Adrenal gland (tissue), 12 donors: ENCODE results near the gene SLC39A7. TPM values are rescaled to one million over a fixed set of nuclear protein-coding genes. Genes with fewer than 3 reads are reported as not detected.

ENCODE experiments used
- DNase-seq, 7 donors: peaks; one replicate each; pipeline ENCODE4 v3.0.0-alpha.2; 2019 to 2020
- H3K27ac ChIP-seq, 5 donors: fragments of 200-600 bp; sonication (generic) in 4 of 5; 1 replicate in 3 of 5; 2 replicates in 2 of 5; pipeline versions ENCODE4 v1.5.1 to v1.8.0; 2016 to 2020; ENCODE audit warnings: mild to moderate bottlenecking in 1 of 5
- H3K27me3 ChIP-seq: fragments of 200-600 bp; 2 replicates; pipeline ENCODE4 v1.8.0; 2021
- H3K36me3 ChIP-seq, 2 donors: fragments of 200-600 bp; replicated peaks in 1 of 2; 1 replicate in 1 of 2; 2 replicates in 1 of 2; pipeline versions ENCODE4 v1.5.1 to v1.8.0; 2018 to 2022
- H3K4me1 ChIP-seq, 2 donors: fragments of 200-600 bp; replicated peaks in 1 of 2; 1 replicate in 1 of 2; 2 replicates in 1 of 2; pipeline versions ENCODE4 v1.5.1 to v1.8.0; 2018 to 2021
- H3K4me3 ChIP-seq, 4 donors: fragments of 200-600 bp; sonication (generic) in 3 of 4; one replicate each; pipeline ENCODE4 v1.5.1; 2016 to 2018
- H3K9me3 ChIP-seq, 3 donors: fragments of 200-600 bp; sonication (generic) in 1 of 3; replicated peaks in 1 of 3; 1 replicate in 2 of 3; 2 replicates in 1 of 3; pipeline versions ENCODE4 v1.5.1 to v1.8.0; 2016 to 2021
- CTCF ChIP-seq, 6 experiments: fragments of 450-650 bp in 4 of 6; fragments of 200-600 bp in 2 of 6; sonication (generic) in 1 of 6; IDR thresholded peaks; 1 replicate in 5 of 6; 2 replicates in 1 of 6; pipeline versions ENCODE4 v1.5.1 to v1.8.0; 2016 to 2021; ENCODE audit warnings: antibody characterized with exemption in 6 of 6, mild to moderate bottlenecking in 2 of 6, moderate library complexity in 1 of 6
- POLR2A ChIP-seq, 2 donors: fragments of 450-650 bp; IDR thresholded peaks; one replicate each; pipeline ENCODE4 v1.6.1; 2017; ENCODE audit warnings: antibody characterized with exemption in 2 of 2, mild to moderate bottlenecking in 2 of 2, moderate library complexity in 1 of 2
- WGBS, 4 donors: extraction: QIAGEN DNeasy Blood & Tissue Kit in 2 of 4; methylation state at CpG; one replicate each; pipeline versions ENCODE4 v1.1.5 to v1.1.7; 2013 to 2017; 5-methylcytosine and 5-hydroxymethylcytosine counted together
- intact Hi-C, 2 donors: fragments of 100-400 bp; cut with DNase I; formaldehyde crosslinking; loops; one replicate each; pipeline versions ENCODE4 v1.14.1 to v1.15.0; 2022 to 2023
- polyA plus RNA-seq, 3 donors: library from polyadenylated mRNA; stranded (reverse); fragments of 200-250 nt in 2 of 3; fragments of 350-450 nt in 1 of 3; fragmentation: Illumina TruSeq in 1 of 3; extraction: RNeasy Lipid Tissue Mini Kit (QIAGEN cat#74804) in 1 of 3; gene quantifications; one replicate each; pipeline ENCODE4 v1.2.3, GENCODE V29; 2013 to 2014
- total RNA-seq, 9 donors: library from RNA; depleted of rRNA in 4 of 9; stranded (reverse); fragments of >200 nt in 4 of 9; fragments of 120-200 nt in 1 of 9; fragmentation: NEBNext Ultra II Directional in 1 of 9; extraction: Animal tissue kit (Norgen Biotek cat#: 25700) in 1 of 9; gene quantifications; one replicate each; pipeline versions ENCODE4 v1.1.0 to v1.2.4, GENCODE V29; 2013 to 2023
- donor health status: healthy with polysubstance abuse.
- donor health status: Bipolar disorder and iron deficiency.
- donor health status: DM: yes; HTN: yes; CAD: no.
- donor health status: DM: no; HTN: no; CAD: no.
- donor health status: DM: no; HTN: no; CAD: no.
- donor health status: DM: yes; HTN: yes; CAD: no.

Gene SLC39A7
- total and polyA plus RNA-seq, 12 donors, result 44.4 to 239 (median 111) TPM

DNA sequence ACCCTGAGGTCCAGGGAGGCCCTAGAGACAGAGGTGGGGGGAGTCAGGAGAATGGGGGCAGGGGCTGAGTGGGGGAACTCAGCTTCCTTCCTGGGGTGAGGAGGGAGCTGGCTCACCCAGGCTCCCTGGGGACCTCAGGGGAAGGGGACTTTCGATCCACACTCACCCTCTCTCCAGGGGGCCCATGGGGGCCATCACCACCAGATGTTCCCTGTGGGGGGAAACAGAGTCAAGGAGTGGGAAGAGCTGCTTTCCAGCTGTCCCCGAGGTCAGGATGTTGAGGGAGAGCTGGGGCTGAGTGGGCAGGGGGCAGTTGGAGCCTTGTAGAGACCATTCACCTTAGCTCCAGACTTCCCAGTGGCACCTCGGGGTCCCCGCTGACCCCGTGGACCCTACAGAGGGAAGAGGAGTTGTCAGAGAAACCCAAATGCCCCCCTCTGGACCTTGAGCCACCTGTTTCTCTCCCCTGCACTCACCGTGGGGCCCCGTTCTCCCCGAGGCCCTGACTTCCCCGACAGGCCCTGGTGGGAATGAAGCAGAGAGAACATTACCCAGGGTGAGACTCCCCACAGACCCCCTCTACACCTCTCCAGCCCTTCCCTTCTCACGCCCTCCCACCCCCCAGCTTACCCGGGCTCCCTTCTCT lies 27.0 kb upstream of the SLC39A7 start:
- TF ChIP-seq POLR2A (IDR thresholded peaks at IDR 0.05) (no peak), CTCF (IDR thresholded peaks at IDR 0.05) (no peak)
- DNase-seq, result no peak
- intact Hi-C loops, result no loop called here

GRCh38 chr6:33174784-33175183 lies 25.9 kb upstream of the SLC39A7 start:
- intact Hi-C loops, result loop anchor here in 1 of 2 donors (5.0 kb wide), 1 partner anchor 58 kb away; no protein-coding TSS in a partner anchor
- TF ChIP-seq CTCF (IDR thresholded peaks at IDR 0.05), result no peak
- no peak for TF ChIP-seq POLR2A (IDR thresholded peaks at IDR 0.05)
- no peaks in the 10 kb centered on the region for H3K36me3 ChIP-seq
- no peaks in the 10 kb centered on the region for H3K27me3 ChIP-seq
- H3K27ac ChIP-seq, result no peak overlapping the region
- H3K4me1 ChIP-seq, result no peaks in the 10 kb centered on the region
- no peak for DNase-seq
- no peak overlapping the region for H3K4me3 ChIP-seq
- 73 to 93% (median 89%) methylated on average over 4 of the region's 4 CpGs for WGBS, 4 donors
- no peaks in the 10 kb centered on the region for H3K9me3 ChIP-seq

More for the DNA sequence above, 27.0 kb upstream of the SLC39A7 start:
- no peaks in the 10 kb centered on the region for H3K27me3 ChIP-seq
- H3K36me3 ChIP-seq, result no peaks in the 10 kb centered on the region
- 65 to 78% (median 70%) methylated on average over 7 to 11 of the region's 11 CpGs for WGBS, 4 donors
- no peaks in the 10 kb centered on the region for H3K9me3 ChIP-seq
- no peak overlapping the region for H3K27ac ChIP-seq
- no peak overlapping the region for H3K4me3 ChIP-seq
- H3K4me1 ChIP-seq, result no peaks in the 10 kb centered on the region

DNA sequence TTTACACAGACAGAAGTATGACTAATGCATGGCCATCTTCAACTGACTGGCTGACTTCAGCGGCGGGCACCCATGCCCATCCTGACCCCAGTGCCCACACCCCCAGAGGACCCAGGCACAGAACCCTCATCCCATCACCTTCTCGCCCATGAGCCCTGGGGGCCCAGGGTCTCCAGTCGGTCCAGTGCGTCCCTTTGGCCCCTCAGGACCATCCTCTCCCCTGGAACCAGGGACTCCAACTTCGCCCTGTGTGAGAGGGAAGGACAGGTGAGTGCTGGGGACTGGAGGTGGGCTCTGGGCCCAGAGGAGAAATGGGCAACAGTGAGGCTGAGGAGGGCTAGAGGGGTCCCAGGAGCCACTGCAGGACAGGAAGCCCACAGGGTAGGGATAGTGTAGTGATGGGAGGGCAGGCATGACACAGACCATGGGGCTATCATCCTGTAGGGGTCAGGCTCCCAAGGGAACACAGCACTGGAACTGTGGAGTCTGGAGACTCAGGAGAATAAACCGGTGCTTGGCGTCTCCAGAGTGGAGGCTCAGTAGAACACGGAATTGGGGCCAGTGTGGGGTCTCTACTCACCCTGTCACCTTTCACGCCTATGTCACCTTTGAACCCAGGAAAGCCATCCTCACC lies 25.1 kb upstream of the SLC39A7 start:
- no peak overlapping the region for H3K27ac ChIP-seq
- H3K4me1 ChIP-seq, result no peaks in the 10 kb centered on the region
- no peaks in the 10 kb centered on the region for H3K9me3 ChIP-seq
- WGBS, 4 donors, result 62 to 87% (median 79%) methylated on average over 7 to 10 of the region's 10 CpGs
- no peaks in the 10 kb centered on the region for H3K27me3 ChIP-seq
- no peak for TF ChIP-seq CTCF (IDR thresholded peaks at IDR 0.05)
- intact Hi-C loops, result loop anchor here in 1 of 2 donors (5.0 kb wide), 1 partner anchor 57 kb away; no protein-coding TSS in a partner anchor
- DNase-seq, result no peak
- H3K36me3 ChIP-seq, result no peaks in the 10 kb centered on the region
- no peak overlapping the region for H3K4me3 ChIP-seq

DNA sequence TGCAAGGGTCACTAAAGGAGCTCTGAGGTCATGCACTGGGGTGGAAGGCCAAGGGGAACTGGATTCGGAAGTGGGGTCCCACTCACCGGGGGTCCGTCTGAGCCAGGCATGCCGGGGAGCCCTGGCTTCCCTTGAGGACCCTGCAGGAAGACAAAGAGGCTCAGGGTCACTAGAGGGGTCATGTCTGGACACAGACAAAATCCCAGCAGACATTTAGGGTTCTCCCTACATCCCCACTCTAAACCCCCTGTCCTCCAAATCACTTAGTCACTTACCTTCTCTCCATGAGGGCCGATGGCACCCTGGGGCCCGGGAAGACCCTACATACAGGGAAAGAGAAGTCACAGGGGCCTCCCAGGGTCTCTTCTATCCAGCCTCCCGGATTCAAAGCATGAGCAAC lies 23.8 kb upstream of the SLC39A7 start:
- Histone ChIP-seq H3K9me3 (no peaks in the 10 kb centered on the region), H3K4me3 (no peak overlapping the region), H3K27ac (no peak overlapping the region), H3K4me1 (no peaks in the 10 kb centered on the region), H3K27me3 (no peaks in the 10 kb centered on the region), H3K36me3 (no peaks in the 10 kb centered on the region)
- no peak for DNase-seq
- 85 to 97% (median 89%) methylated on average over 3 to 7 of the region's 7 CpGs for WGBS, 4 donors
- no peak for TF ChIP-seq POLR2A (IDR thresholded peaks at IDR 0.05)
- no peak for TF ChIP-seq CTCF (IDR thresholded peaks at IDR 0.05)
- intact Hi-C loops, result loop anchor here in 1 of 2 donors (5.0 kb wide), 1 partner anchor 55 kb away; no protein-coding TSS in a partner anchor
